OCI-LY1 (cell line): ENCODE measurements around the gene AFF1.

ENCODE experiments used
- H2AFZ ChIP-seq: fragments of 200-600 bp; sonication (generic), shearing (Covaris generic); 2 replicates; pipeline ENCODE4 v1.6.0; 2014; ENCODE audit warnings: antibody characterized with exemption, mild to moderate bottlenecking, low read length
- H3F3A ChIP-seq: fragments of 200-600 bp; sonication (generic), shearing (Covaris generic); 2 replicates; pipeline ENCODE4 v1.6.0; 2014; ENCODE audit warnings: mild to moderate bottlenecking, antibody characterized with exemption, low read length, moderate library complexity; ENCODE audit not compliant: insufficient read depth
- H3K27ac ChIP-seq: fragments of 200-600 bp; sonication (generic); 2 replicates; pipeline ENCODE4 v1.5.1; 2014; ENCODE audit warnings: low read length, mixed run types, mild to moderate bottlenecking, low read depth; ENCODE audit not compliant: poor library complexity, severe bottlenecking
- H3K27me3 ChIP-seq: fragments of 200-600 bp; sonication (generic); 2 replicates; pipeline ENCODE4 v1.6.0; 2014; ENCODE audit warnings: antibody characterized with exemption, mild to moderate bottlenecking, low read length, moderate library complexity; ENCODE audit not compliant: insufficient read depth
- H3K36me3 ChIP-seq: fragments of 200-600 bp; sonication (generic); 2 replicates; pipeline ENCODE4 v1.6.1; 2014; ENCODE audit warnings: mild to moderate bottlenecking, antibody characterized with exemption, low read length, moderate library complexity, mixed read lengths; ENCODE audit not compliant: insufficient read depth
- H3K4me1 ChIP-seq: fragments of 200-600 bp; sonication (generic); 2 replicates; pipeline ENCODE4 v1.5.1; 2014; ENCODE audit warnings: mild to moderate bottlenecking, low read length, moderate library complexity; ENCODE audit not compliant: insufficient read depth, severe bottlenecking
- H3K4me2 ChIP-seq: fragments of 200-600 bp; sonication (generic), shearing (Covaris generic); 2 replicates; pipeline ENCODE4 v1.6.1; 2014; ENCODE audit warnings: low read length
- H3K4me3 ChIP-seq: fragments of 200-600 bp; sonication (generic); 2 replicates; pipeline ENCODE4 v1.5.1; 2014; ENCODE audit warnings: low read length, low read depth, mild to moderate bottlenecking, mixed read lengths; ENCODE audit not compliant: poor library complexity, severe bottlenecking
- H3K79me2 ChIP-seq: fragments of 200-600 bp; shearing (Covaris generic); 2 replicates; pipeline ENCODE4 v1.6.1; 2016; ENCODE audit warnings: mixed run types, low read length, mixed read lengths; ENCODE audit not compliant: insufficient read depth
- H3K9ac ChIP-seq: fragments of 200-600 bp; sonication (generic), shearing (Covaris generic); 2 replicates; pipeline ENCODE4 v1.6.1; 2014; ENCODE audit warnings: mild to moderate bottlenecking, low read length, mixed read lengths
- H3K9me2 ChIP-seq: fragments of 200-600 bp; sonication (generic), shearing (Covaris generic); 2 replicates; pipeline ENCODE4 v1.6.1; 2014; ENCODE audit warnings: low read depth, mild to moderate bottlenecking, low read length, mixed read lengths
- H3K9me3 ChIP-seq: fragments of 200-600 bp; shearing (Covaris generic); 2 replicates; pipeline ENCODE4 v1.6.1; 2014; ENCODE audit warnings: low read length, mixed read lengths
- H4K20me1 ChIP-seq: fragments of 200-600 bp; sonication (generic), shearing (Covaris generic); 2 replicates; pipeline ENCODE4 v1.6.0; 2016; ENCODE audit warnings: mild to moderate bottlenecking, low read length; ENCODE audit not compliant: insufficient read depth
- CTCF ChIP-seq: fragments of 200-600 bp; sonication (generic), shearing (Covaris generic); IDR thresholded peaks from 2 replicates; pipeline ENCODE4 v1.5.1; 2017; ENCODE audit warnings: mild to moderate bottlenecking, antibody characterized with exemption, low read length, moderate library complexity, mixed read lengths
- EZH2 ChIP-seq: fragments of 200-600 bp; sonication (generic), shearing (Covaris generic); IDR thresholded peaks from 2 replicates; pipeline ENCODE4 v1.8.0; 2017; ENCODE audit warnings: borderline replicate concordance, mixed run types, mild to moderate bottlenecking, antibody characterized with exemption, low read length, moderate library complexity, mixed read lengths

AFF1 gene

GRCh38 chr4:87100168-87100567 is 165.4 kb downstream of the AFF1 start:
- Histone ChIP-seq H3K4me1 (no peaks in the 10 kb centered on the region), H3K9ac (no peak overlapping the region), H3K4me3 (no peak overlapping the region), H3K9me3 (no peaks in the 10 kb centered on the region), H3K36me3 (no peaks in the 10 kb centered on the region), H3K9me2 (no peaks in the 10 kb centered on the region), H3K79me2 (no peaks in the 10 kb centered on the region), H3K27ac (no peak overlapping the region), H3F3A (no peaks in the 10 kb centered on the region), H3K27me3 (no peaks in the 10 kb centered on the region), H2AFZ (no peak overlapping the region), H3K4me2 (no peak overlapping the region), H4K20me1 (no peaks in the 10 kb centered on the region)
- TF ChIP-seq EZH2 (no peak), CTCF (no peak)

- Histone ChIP-seq H3K27ac (no peak overlapping the region), H3K9ac (no peak overlapping the region), H2AFZ (no peak overlapping the region), H3K9me3 (no peaks in the 10 kb centered on the region), H3K4me3 (no peak overlapping the region), H3K79me2 (no peaks in the 10 kb centered on the region), H3K4me1 (no peaks in the 10 kb centered on the region), H4K20me1 (no peaks in the 10 kb centered on the region), H3K27me3 (no peaks in the 10 kb centered on the region), H3F3A (no peaks in the 10 kb centered on the region), H3K9me2 (no peaks in the 10 kb centered on the region), H3K4me2 (no peak overlapping the region), H3K36me3 (no peaks in the 10 kb centered on the region)
- TF ChIP-seq EZH2 = no peak
- TF ChIP-seq CTCF = no peak
These were observed 166.9 kb downstream of the AFF1 start for GRCh38 chr4:87101543-87102199.

- no peaks in the 10 kb centered on the region for H3K27me3 ChIP-seq
- H3K27ac ChIP-seq = no peak overlapping the region
- no peak overlapping the region for H3K4me3 ChIP-seq
- H3F3A ChIP-seq = no peaks in the 10 kb centered on the region
- no peaks in the 10 kb centered on the region for H3K4me1 ChIP-seq
- no peak overlapping the region for H3K9ac ChIP-seq
- H3K36me3 ChIP-seq = no peaks in the 10 kb centered on the region
- no peak overlapping the region for H2AFZ ChIP-seq
- no peaks in the 10 kb centered on the region for H4K20me1 ChIP-seq
- H3K4me2 ChIP-seq = no peak overlapping the region
- H3K9me3 ChIP-seq = no peaks in the 10 kb centered on the region
- H3K9me2 ChIP-seq = no peaks in the 10 kb centered on the region
- H3K79me2 ChIP-seq = no peaks in the 10 kb centered on the region
- no peak for TF ChIP-seq EZH2
- no peak for TF ChIP-seq CTCF
These were observed 168.3 kb downstream of the AFF1 start for GRCh38 chr4:87103086-87103485.
